Thoracic aorta (tissue), 2 donors: Measurements from ENCODE around the gene CCNQ. TPM values are rescaled to one million over a fixed set of nuclear protein-coding genes. Genes with fewer than 3 reads are reported as not detected.
A peak's percentile ranks its signal among the peaks of the same experiment; 100 is the strongest.
"Not testable (repeated sequence)": the region's sequence is repeated elsewhere in the genome, so short reads cannot be mapped to it uniquely, and the experiment has no call there.

Experiments
- ATAC-seq: fragments of 150-250 bp; one replicate; pipeline ENCODE4 v1.8.0; 2017; ENCODE audit warnings: low read depth; ENCODE audit not compliant: insufficient number of reproducible peaks, low FRiP score
- DNase-seq: peaks from one replicate; pipeline ENCODE4 v3.0.0-alpha.2; 2020; ENCODE audit warnings: low spot score
- H3K27ac ChIP-seq, 2 donors: fragments of 200-600 bp; sonication (generic); 1 replicate in 1 of 2; 2 replicates in 1 of 2; pipeline ENCODE4 v1.5.1; 2016; ENCODE audit warnings: mild to moderate bottlenecking in 2 of 2, moderate library complexity in 2 of 2
- H3K27me3 ChIP-seq: fragments of 200-600 bp; sonication (generic); replicated peaks from 2 replicates; pipeline ENCODE4 v1.6.0; 2016; ENCODE audit warnings: mild to moderate bottlenecking; ENCODE audit not compliant: insufficient read depth
- H3K36me3 ChIP-seq: fragments of 200-600 bp; sonication (generic); one replicate; pipeline ENCODE4 v1.5.1; 2016
- H3K4me1 ChIP-seq, 2 donors: fragments of 200-600 bp; sonication (generic); 1 replicate in 1 of 2; 2 replicates in 1 of 2; pipeline versions ENCODE4 v1.5.1 to v1.6.0; 2016; ENCODE audit warnings: low read depth in 2 of 2, mild to moderate bottlenecking in 1 of 2; ENCODE audit not compliant: control insufficient read depth in 1 of 2
- H3K4me3 ChIP-seq: fragments of 200-600 bp; sonication (generic); 2 replicates; pipeline ENCODE4 v1.5.1; 2016; ENCODE audit warnings: mild to moderate bottlenecking
- H3K9me3 ChIP-seq: fragments of 200-600 bp; sonication (generic); 2 replicates; pipeline ENCODE4 v1.5.1; 2016
- total RNA-seq, 2 donors: library from RNA; depleted of rRNA; stranded (reverse); fragments of >200 nt; gene quantifications; one replicate each; pipeline versions ENCODE4 v1.1.0 to v1.2.3, GENCODE V29; 2016
- TF ChIP-seq, protein P1 (sequence below): fragments of 200-600 bp; sonication (generic); IDR thresholded peaks from one replicate; pipeline ENCODE4 v1.5.1; 2019; ENCODE audit warnings: antibody characterized with exemption

Gene CCNQ
- total RNA-seq, 2 donors from 2014 or later: 27.2 to 36.3 TPM

- Histone ChIP-seq H3K27me3 (no peaks in the 10 kb centered on the region), H3K27ac (no peak overlapping the region), H3K4me1 (peaks cover 0 to 7% of the 10 kb centered on the region in 2 donors), H3K36me3 (no peaks in the 10 kb centered on the region), H3K9me3 (no peaks in the 10 kb centered on the region), H3K4me3 (no peak overlapping the region)
- DNase-seq: no peak
- no peak for ATAC-seq
- TF ChIP-seq, protein P1, sequence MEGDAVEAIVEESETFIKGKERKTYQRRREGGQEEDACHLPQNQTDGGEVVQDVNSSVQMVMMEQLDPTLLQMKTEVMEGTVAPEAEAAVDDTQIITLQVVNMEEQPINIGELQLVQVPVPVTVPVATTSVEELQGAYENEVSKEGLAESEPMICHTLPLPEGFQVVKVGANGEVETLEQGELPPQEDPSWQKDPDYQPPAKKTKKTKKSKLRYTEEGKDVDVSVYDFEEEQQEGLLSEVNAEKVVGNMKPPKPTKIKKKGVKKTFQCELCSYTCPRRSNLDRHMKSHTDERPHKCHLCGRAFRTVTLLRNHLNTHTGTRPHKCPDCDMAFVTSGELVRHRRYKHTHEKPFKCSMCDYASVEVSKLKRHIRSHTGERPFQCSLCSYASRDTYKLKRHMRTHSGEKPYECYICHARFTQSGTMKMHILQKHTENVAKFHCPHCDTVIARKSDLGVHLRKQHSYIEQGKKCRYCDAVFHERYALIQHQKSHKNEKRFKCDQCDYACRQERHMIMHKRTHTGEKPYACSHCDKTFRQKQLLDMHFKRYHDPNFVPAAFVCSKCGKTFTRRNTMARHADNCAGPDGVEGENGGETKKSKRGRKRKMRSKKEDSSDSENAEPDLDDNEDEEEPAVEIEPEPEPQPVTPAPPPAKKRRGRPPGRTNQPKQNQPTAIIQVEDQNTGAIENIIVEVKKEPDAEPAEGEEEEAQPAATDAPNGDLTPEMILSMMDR: no peak
These were observed 11.9 kb upstream of the CCNQ start for GRCh38 chrX:153610836-153611213.

GRCh38 chrX:153609917-153610835, 11.2 kb upstream of the CCNQ start:
- DNase-seq (peak; percentile 9), ATAC-seq (peak; percentile 76)
- Histone ChIP-seq H3K36me3 (no peaks in the 10 kb centered on the region), H3K9me3 (no peaks in the 10 kb centered on the region), H3K27ac (no peak overlapping the region), H3K27me3 (no peaks in the 10 kb centered on the region), H3K4me1 (peaks cover 0 to 7% of the 10 kb centered on the region in 2 donors), H3K4me3 (peak overlapping the region; percentile 69)
- TF ChIP-seq, protein P1: peak; percentile 76

DNA sequence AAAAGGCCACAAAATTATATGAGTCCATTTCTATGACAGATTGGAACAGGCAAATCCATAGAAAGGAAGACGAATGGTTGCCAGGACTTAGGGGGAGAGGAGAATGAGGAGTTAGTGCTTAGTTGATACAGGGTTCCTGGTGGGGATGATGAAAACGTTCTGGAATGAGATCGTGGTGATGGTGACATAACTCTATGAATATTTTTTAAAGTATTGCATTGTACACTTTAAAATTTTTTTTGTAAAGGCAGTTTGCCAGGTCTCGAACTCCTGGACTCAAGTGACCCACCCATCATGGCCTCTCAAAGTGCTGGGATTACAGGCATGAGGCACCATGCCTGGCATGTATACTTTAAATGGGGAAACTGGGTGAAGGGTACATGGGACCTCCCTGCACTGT, 9.9 kb upstream of the CCNQ start:
- DNase-seq: no peak
- peaks cover 0 to 7% of the 10 kb centered on the region in 2 donors for H3K4me1 ChIP-seq
- no peak overlapping the region for H3K4me3 ChIP-seq
- no peaks in the 10 kb centered on the region for H3K9me3 ChIP-seq
- H3K36me3 ChIP-seq: no peaks in the 10 kb centered on the region
- H3K27ac ChIP-seq: no peak overlapping the region
- TF ChIP-seq, protein P1: no peak
- no peaks in the 10 kb centered on the region for H3K27me3 ChIP-seq
- ATAC-seq: no peak

DNA sequence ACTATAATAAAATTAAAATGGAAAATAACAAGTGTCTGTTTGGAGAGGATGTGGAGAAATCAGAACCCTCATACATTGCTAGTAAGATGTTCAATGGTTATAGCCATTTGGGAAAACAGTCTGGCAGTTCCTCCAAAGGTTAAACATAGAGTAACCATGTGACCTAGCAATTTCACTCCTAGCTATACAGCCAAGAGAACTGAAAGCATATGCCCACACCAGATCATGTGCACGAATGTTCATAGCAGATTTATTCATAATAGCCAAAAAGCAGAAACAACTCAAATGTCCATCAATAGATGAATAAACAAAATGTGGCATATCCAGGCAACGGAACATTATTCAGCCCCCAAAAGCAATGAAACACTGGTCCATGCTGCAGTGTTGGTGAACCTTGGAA, 9.4 kb upstream of the CCNQ start:
- no peaks in the 10 kb centered on the region for H3K9me3 ChIP-seq
- no peak overlapping the region for H3K4me3 ChIP-seq
- ATAC-seq (no peak), DNase-seq (no peak)
- TF ChIP-seq, protein P1: no peak
- H3K27ac ChIP-seq: no peak overlapping the region
- H3K36me3 ChIP-seq: no peaks in the 10 kb centered on the region
- H3K27me3 ChIP-seq: no peaks in the 10 kb centered on the region
- peaks cover 0 to 7% of the 10 kb centered on the region in 2 donors for H3K4me1 ChIP-seq

GRCh38 chrX:153606503-153606902, 7.6 kb upstream of the CCNQ start:
- DNase-seq (no peak), ATAC-seq (no peak)
- H3K4me3 ChIP-seq: no peak overlapping the region
- H3K36me3 ChIP-seq: no peaks in the 10 kb centered on the region
- no peaks in the 10 kb centered on the region for H3K9me3 ChIP-seq
- TF ChIP-seq, protein P1: no peak
- H3K4me1 ChIP-seq: peaks cover 0 to 7% of the 10 kb centered on the region in 2 donors
- no peak overlapping the region for H3K27ac ChIP-seq
- H3K27me3 ChIP-seq: no peaks in the 10 kb centered on the region

GRCh38 chrX:153604666-153605380, 5.9 kb upstream of the CCNQ start:
- H3K4me1 ChIP-seq, H3K27ac ChIP-seq, H3K4me3 ChIP-seq, H3K27me3 ChIP-seq, DNase-seq, ATAC-seq, H3K9me3 ChIP-seq, H3K36me3 ChIP-seq: not testable (repeated sequence)
